Ishikawa (cell line): ENCODE results near the gene PRKN.

ENCODE experiments used
- CEBPB ChIP-seq: IDR thresholded peaks from 2 replicates; pipeline ENCODE4 v1.6.1; 2012
- CREB1 ChIP-seq: IDR thresholded peaks from 2 replicates; pipeline ENCODE4 v1.6.1; 2012; ENCODE audit warnings: low read depth
- EP300 ChIP-seq: IDR thresholded peaks from 2 replicates; pipeline ENCODE4 v1.6.1; 2012; ENCODE audit warnings: borderline replicate concordance
- FOXM1 ChIP-seq: IDR thresholded peaks from 2 replicates; pipeline ENCODE4 v1.6.1; 2012; ENCODE audit warnings: low read depth, borderline replicate concordance
- RAD21 ChIP-seq: IDR thresholded peaks from 2 replicates; pipeline ENCODE4 v1.6.1; 2012; ENCODE audit warnings: low read depth
- YY1 ChIP-seq: IDR thresholded peaks from 2 replicates; pipeline ENCODE4 v1.6.1; 2012; ENCODE audit warnings: low read depth
- TF ChIP-seq, protein P1 (sequence below): IDR thresholded peaks from 2 replicates; pipeline ENCODE4 v1.6.1; 2012; ENCODE audit warnings: low read depth, mild to moderate bottlenecking
- TF ChIP-seq, protein P2 (sequence below): IDR thresholded peaks from 2 replicates; pipeline ENCODE4 v1.6.1; 2012

DNA sequence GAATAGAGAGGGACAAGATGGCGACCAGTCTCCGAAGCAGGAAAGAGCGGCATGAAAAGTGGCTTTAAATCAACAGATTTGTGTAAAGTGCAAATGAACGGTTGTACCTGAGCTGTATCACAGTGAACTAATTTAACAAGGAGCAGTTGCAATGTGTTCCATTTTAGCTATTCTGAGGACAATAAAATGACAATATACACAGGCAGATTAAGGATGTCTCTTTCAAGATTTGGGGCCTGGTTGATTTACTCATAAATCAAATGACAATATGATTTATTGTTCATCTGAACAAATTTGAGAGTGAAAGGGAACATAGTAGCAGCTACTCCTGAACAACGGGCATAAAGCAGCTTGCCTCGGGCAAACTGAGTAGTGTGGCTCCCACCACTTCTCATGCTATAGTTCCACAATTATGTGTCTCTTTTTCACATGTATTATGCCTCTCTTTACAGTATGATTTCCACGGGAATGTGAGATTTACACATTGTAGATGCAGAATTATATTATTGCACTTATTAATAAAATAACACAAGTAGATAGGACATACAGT is 1249.6 kb downstream of the PRKN start:
- TF ChIP-seq CEBPB (no peak), RAD21 (no peak), YY1 (no peak), FOXM1 (no peak), CREB1 (no peak), EP300 (no peak)
- TF ChIP-seq, protein P1, sequence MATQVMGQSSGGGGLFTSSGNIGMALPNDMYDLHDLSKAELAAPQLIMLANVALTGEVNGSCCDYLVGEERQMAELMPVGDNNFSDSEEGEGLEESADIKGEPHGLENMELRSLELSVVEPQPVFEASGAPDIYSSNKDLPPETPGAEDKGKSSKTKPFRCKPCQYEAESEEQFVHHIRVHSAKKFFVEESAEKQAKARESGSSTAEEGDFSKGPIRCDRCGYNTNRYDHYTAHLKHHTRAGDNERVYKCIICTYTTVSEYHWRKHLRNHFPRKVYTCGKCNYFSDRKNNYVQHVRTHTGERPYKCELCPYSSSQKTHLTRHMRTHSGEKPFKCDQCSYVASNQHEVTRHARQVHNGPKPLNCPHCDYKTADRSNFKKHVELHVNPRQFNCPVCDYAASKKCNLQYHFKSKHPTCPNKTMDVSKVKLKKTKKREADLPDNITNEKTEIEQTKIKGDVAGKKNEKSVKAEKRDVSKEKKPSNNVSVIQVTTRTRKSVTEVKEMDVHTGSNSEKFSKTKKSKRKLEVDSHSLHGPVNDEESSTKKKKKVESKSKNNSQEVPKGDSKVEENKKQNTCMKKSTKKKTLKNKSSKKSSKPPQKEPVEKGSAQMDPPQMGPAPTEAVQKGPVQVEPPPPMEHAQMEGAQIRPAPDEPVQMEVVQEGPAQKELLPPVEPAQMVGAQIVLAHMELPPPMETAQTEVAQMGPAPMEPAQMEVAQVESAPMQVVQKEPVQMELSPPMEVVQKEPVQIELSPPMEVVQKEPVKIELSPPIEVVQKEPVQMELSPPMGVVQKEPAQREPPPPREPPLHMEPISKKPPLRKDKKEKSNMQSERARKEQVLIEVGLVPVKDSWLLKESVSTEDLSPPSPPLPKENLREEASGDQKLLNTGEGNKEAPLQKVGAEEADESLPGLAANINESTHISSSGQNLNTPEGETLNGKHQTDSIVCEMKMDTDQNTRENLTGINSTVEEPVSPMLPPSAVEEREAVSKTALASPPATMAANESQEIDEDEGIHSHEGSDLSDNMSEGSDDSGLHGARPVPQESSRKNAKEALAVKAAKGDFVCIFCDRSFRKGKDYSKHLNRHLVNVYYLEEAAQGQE = no peak
- TF ChIP-seq, protein P2, sequence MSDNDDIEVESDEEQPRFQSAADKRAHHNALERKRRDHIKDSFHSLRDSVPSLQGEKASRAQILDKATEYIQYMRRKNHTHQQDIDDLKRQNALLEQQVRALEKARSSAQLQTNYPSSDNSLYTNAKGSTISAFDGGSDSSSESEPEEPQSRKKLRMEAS = no peak
